HepG2 (cell line): ENCODE results near the gene ZBTB7C.

Experiments used
- POLR2AphosphoS5 ChIP-seq: IDR thresholded peaks from 2 replicates; pipeline ENCODE4 v1.6.1; 2012; ENCODE audit warnings: low read depth, low read length
- SRSF9 ChIP-seq: fragments of 200-400 bp; formaldehyde crosslinking; IDR thresholded peaks from 2 replicates; pipeline ENCODE4 v1.6.1; 2018; ENCODE audit warnings: borderline replicate concordance, mild to moderate bottlenecking, low read depth, low read length; ENCODE audit not compliant: insufficient read depth, poor library complexity, severe bottlenecking

GRCh38 chr18:48250362-48250907 lies 158.7 kb downstream of the ZBTB7C start:
- TF ChIP-seq SRSF9 (no peak), POLR2AphosphoS5 (no peak)
